ENCODE results near the gene KIF2B.

DNA sequence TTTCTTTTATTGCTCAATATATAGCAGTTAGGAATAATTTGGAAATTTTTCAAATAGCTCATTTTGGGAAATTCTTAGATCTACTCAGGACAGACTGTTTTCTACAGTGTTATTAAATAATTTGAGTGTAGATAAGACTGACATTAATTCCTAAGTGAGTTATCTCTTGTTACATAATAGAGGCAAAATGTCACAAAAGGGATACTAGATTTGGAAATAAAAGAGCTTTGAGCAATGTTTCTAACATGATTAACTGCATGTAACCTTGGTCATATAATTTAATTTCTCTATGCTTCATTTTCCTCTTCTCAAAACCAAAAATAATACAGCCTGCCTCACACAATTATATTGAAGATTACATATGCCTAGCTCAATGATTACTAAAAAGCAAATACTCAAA lies 16.3 kb upstream of the KIF2B start:
- TF ChIP-seq, protein P1, sequence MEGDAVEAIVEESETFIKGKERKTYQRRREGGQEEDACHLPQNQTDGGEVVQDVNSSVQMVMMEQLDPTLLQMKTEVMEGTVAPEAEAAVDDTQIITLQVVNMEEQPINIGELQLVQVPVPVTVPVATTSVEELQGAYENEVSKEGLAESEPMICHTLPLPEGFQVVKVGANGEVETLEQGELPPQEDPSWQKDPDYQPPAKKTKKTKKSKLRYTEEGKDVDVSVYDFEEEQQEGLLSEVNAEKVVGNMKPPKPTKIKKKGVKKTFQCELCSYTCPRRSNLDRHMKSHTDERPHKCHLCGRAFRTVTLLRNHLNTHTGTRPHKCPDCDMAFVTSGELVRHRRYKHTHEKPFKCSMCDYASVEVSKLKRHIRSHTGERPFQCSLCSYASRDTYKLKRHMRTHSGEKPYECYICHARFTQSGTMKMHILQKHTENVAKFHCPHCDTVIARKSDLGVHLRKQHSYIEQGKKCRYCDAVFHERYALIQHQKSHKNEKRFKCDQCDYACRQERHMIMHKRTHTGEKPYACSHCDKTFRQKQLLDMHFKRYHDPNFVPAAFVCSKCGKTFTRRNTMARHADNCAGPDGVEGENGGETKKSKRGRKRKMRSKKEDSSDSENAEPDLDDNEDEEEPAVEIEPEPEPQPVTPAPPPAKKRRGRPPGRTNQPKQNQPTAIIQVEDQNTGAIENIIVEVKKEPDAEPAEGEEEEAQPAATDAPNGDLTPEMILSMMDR (IDR thresholded peaks at IDR 0.05; ENCODE audit: insufficient read depth, low read length): no peak
- no peak for TF ChIP-seq GABPA (IDR thresholded peaks at IDR 0.05; ENCODE audit: low read depth)
- no peak for TF ChIP-seq REST (IDR thresholded peaks at IDR 0.05; ENCODE audit: insufficient replicate concordance, low read depth)
- no peak for TF ChIP-seq POLR2AphosphoS5 (IDR thresholded peaks at IDR 0.05; ENCODE audit: low read depth)
- no peak for TF ChIP-seq SPI1 (IDR thresholded peaks at IDR 0.05; ENCODE audit: borderline replicate concordance, low read depth)
